Suprapubic skin (tissue), 4 donors: ENCODE data around the gene USP5. TPM values are rescaled to one million over a fixed set of nuclear protein-coding genes. Genes with fewer than 3 reads are reported as not detected.

Experiments
- DNase-seq, 2 donors: peaks; one replicate each; pipeline ENCODE4 v3.0.0-alpha.2; 2019; ENCODE audit warnings: low spot score in 2 of 2
- H3K27ac ChIP-seq: fragments of 200-600 bp; sonication (generic); one replicate; pipeline ENCODE4 v1.5.1; 2019
- H3K27me3 ChIP-seq: fragments of 200-600 bp; sonication (generic); one replicate; pipeline ENCODE4 v1.5.1; 2019
- H3K36me3 ChIP-seq: fragments of 200-600 bp; sonication (generic); one replicate; pipeline ENCODE4 v1.5.1; 2019
- H3K4me1 ChIP-seq: fragments of 200-600 bp; sonication (generic); one replicate; pipeline ENCODE4 v1.5.1; 2019
- H3K4me3 ChIP-seq: fragments of 200-600 bp; sonication (generic); one replicate; pipeline ENCODE4 v1.5.1; 2019; ENCODE audit warnings: mild to moderate bottlenecking
- H3K9me3 ChIP-seq: fragments of 200-600 bp; sonication (generic); one replicate; pipeline ENCODE4 v1.5.1; 2019
- CTCF ChIP-seq, 2 donors: fragments of 200-600 bp in 1 of 2; fragments of 450-650 bp in 1 of 2; sonication (generic) in 1 of 2; IDR thresholded peaks; one replicate each; pipeline ENCODE4 v1.5.1; 2016 to 2019; ENCODE audit warnings: antibody characterized with exemption in 2 of 2, mild to moderate bottlenecking in 1 of 2, moderate library complexity in 1 of 2
- EP300 ChIP-seq: sonication (generic); formaldehyde crosslinking; IDR thresholded peaks from one replicate; pipeline ENCODE4 v1.6.1; 2017; ENCODE audit warnings: antibody characterized with exemption
- POLR2A ChIP-seq, 2 donors: fragments of 450-650 bp; IDR thresholded peaks; one replicate each; pipeline ENCODE4 v1.6.1; 2017; ENCODE audit warnings: antibody characterized with exemption in 2 of 2, mild to moderate bottlenecking in 2 of 2, moderate library complexity in 2 of 2
- POLR2AphosphoS5 ChIP-seq, 3 donors: sonication (generic); formaldehyde crosslinking; IDR thresholded peaks; one replicate each; pipeline ENCODE4 v1.6.1; 2017; ENCODE audit warnings: antibody characterized with exemption in 3 of 3
- WGBS: methylation state at CpG from one replicate; pipeline ENCODE4 v1.1.5; 2018; 5-methylcytosine and 5-hydroxymethylcytosine counted together
- total RNA-seq, 4 donors: library from RNA; depleted of rRNA; stranded (reverse); fragments of >200 nt; gene quantifications; one replicate each; pipeline ENCODE4 v1.1.0, GENCODE V29; 2016

The USP5 gene
- total RNA-seq, 4 donors from 2014 or later: 54.7 to 71.8 (median 68.9) TPM

- no peaks in the 10 kb centered on the region for H3K9me3 ChIP-seq
- no peak overlapping the region for H3K27ac ChIP-seq
- DNase-seq: no peak
- H3K4me1 ChIP-seq: peaks cover 9% of the 10 kb centered on the region
- TF ChIP-seq CTCF (IDR thresholded peaks at IDR 0.05) (no peak), POLR2AphosphoS5 (IDR thresholded peaks at IDR 0.05) (no peak), EP300 (no peak), POLR2A (IDR thresholded peaks at IDR 0.05) (no peak)
- peaks cover 2% of the 10 kb centered on the region for H3K27me3 ChIP-seq
- H3K4me3 ChIP-seq: no peak overlapping the region
- 65% methylated on average over 3 of the region's 3 CpGs for WGBS
- H3K36me3 ChIP-seq: no peaks in the 10 kb centered on the region
These were observed 35.4 kb upstream of the USP5 start for GRCh38 chr12:6816598-6816997.

GRCh38 chr12:6817098-6817497 lies 34.9 kb upstream of the USP5 start:
- H3K9me3 ChIP-seq: no peaks in the 10 kb centered on the region
- peaks cover 7% of the 10 kb centered on the region for H3K27me3 ChIP-seq
- DNase-seq: no peak
- WGBS: 82% methylated on average over 6 of the region's 8 CpGs
- H3K36me3 ChIP-seq: no peaks in the 10 kb centered on the region
- H3K4me3 ChIP-seq: no peak overlapping the region
- H3K27ac ChIP-seq: no peak overlapping the region
- peaks cover 14% of the 10 kb centered on the region for H3K4me1 ChIP-seq
- TF ChIP-seq POLR2AphosphoS5 (IDR thresholded peaks at IDR 0.05) (no peak), CTCF (IDR thresholded peaks at IDR 0.05) (no peak), POLR2A (IDR thresholded peaks at IDR 0.05) (no peak), EP300 (no peak)

GRCh38 chr12:6817662-6818157 lies 34.2 kb upstream of the USP5 start:
- no peak for TF ChIP-seq POLR2A (IDR thresholded peaks at IDR 0.05)
- TF ChIP-seq EP300: no peak
- TF ChIP-seq POLR2AphosphoS5 (IDR thresholded peaks at IDR 0.05): no peak
- no peak for TF ChIP-seq CTCF (IDR thresholded peaks at IDR 0.05)
- WGBS: 85% methylated on average over 20 of the region's 20 CpGs
- no peaks in the 10 kb centered on the region for H3K36me3 ChIP-seq
- H3K9me3 ChIP-seq: no peaks in the 10 kb centered on the region
- peaks cover 15% of the 10 kb centered on the region for H3K4me1 ChIP-seq
- H3K4me3 ChIP-seq: no peak overlapping the region
- H3K27ac ChIP-seq: no peak overlapping the region
- peaks cover 13% of the 10 kb centered on the region for H3K27me3 ChIP-seq
- DNase-seq: no peak

DNA sequence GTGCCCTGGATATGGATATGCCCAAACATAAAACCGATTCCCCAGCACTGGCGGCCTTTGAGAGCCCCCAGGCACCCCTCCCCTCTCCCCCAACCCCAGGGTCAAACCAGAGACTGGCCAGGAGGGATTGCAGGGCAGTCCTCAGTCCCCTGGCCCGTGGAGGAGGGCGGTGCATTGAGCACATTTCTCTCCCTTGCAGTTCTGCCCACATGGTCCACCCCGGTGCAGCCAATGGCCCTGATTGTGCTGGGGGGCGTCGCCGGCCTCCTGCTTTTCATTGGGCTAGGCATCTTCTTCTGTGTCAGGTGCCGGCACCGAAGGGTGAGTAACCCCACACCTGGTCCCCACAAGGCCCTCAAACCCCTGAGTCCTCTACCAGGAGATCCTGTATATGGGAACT lies 33.7 kb upstream of the USP5 start:
- Histone ChIP-seq H3K27ac (no peak overlapping the region), H3K27me3 (peaks cover 18% of the 10 kb centered on the region), H3K4me3 (no peak overlapping the region), H3K36me3 (no peaks in the 10 kb centered on the region), H3K9me3 (no peaks in the 10 kb centered on the region), H3K4me1 (peaks cover 15% of the 10 kb centered on the region)
- no peak for DNase-seq
- WGBS: 75% methylated on average over 8 of the region's 10 CpGs
- no peak for TF ChIP-seq POLR2AphosphoS5 (IDR thresholded peaks at IDR 0.05)
- TF ChIP-seq POLR2A (IDR thresholded peaks at IDR 0.05): no peak
- no peak for TF ChIP-seq EP300
- no peak for TF ChIP-seq CTCF (IDR thresholded peaks at IDR 0.05)

DNA sequence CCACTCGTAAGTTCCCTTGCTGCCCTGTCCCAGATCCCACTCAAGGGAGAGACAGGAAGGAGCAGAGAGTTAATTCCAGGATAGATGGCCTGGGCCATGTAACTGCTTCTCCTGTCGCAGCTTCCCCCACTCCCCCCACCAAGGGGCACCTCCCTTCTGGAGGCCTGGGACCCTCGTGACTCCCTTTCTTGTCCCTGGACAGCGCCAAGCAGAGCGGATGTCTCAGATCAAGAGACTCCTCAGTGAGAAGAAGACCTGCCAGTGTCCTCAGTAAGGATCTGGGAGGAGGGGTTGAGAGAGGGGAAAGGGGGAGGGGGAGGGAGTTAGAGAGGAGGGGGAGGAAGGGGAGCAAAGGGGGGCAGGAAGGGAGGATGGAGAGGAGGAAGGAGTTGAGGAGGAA lies 33.3 kb upstream of the USP5 start:
- H3K27ac ChIP-seq: no peak overlapping the region
- H3K4me1 ChIP-seq: peaks cover 15% of the 10 kb centered on the region
- WGBS: 87% methylated on average over 5 of the region's 5 CpGs
- no peak for TF ChIP-seq POLR2AphosphoS5 (IDR thresholded peaks at IDR 0.05)
- TF ChIP-seq CTCF (IDR thresholded peaks at IDR 0.05): no peak
- no peak for TF ChIP-seq POLR2A (IDR thresholded peaks at IDR 0.05)
- no peak for TF ChIP-seq EP300
- peaks cover 22% of the 10 kb centered on the region for H3K27me3 ChIP-seq
- H3K9me3 ChIP-seq: no peaks in the 10 kb centered on the region
- no peak for DNase-seq
- H3K36me3 ChIP-seq: no peaks in the 10 kb centered on the region
- H3K4me3 ChIP-seq: no peak overlapping the region
